ENCODE data around the gene CNPY1.

GRCh38 chr7:155536451-155536850, 9.9 kb downstream of the CNPY1 start:
- TF ChIP-seq CTCF (IDR thresholded peaks at IDR 0.05) (no peak), EZH2 (IDR thresholded peaks at IDR 0.05; ENCODE audit: borderline replicate concordance, insufficient read depth, low read depth, low read length, poor library complexity, severe bottlenecking) (no peak)
